NB4 (cell line): Measurements from ENCODE around the gene HFE.

Experiments
- CTCF ChIP-seq: IDR thresholded peaks from one replicate; pipeline ENCODE4 v1.5.1; 2012; ENCODE audit warnings: low read depth, low read length
- POLR2A ChIP-seq: IDR thresholded peaks from 2 replicates; pipeline ENCODE4 v1.6.1; 2011; ENCODE audit warnings: mild to moderate bottlenecking; ENCODE audit not compliant: insufficient read length; ENCODE audit errors: extremely low read depth
- TF ChIP-seq, protein P1 (sequence below): IDR thresholded peaks from 2 replicates; pipeline ENCODE4 v1.6.1; 2011; ENCODE audit warnings: low read depth, low read length

- no peak for TF ChIP-seq CTCF
- TF ChIP-seq, protein P1, sequence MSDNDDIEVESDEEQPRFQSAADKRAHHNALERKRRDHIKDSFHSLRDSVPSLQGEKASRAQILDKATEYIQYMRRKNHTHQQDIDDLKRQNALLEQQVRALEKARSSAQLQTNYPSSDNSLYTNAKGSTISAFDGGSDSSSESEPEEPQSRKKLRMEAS = no peak
- TF ChIP-seq POLR2A = no peak
These were observed 49.1 kb downstream of the HFE start for GRCh38 chr6:26136321-26136720.
